ENCODE data around the gene ATPAF2.

ATPAF2 gene

GRCh38 chr17:17976931-17977570, 61.9 kb downstream of the ATPAF2 start:
- TF ChIP-seq TAF1 (IDR thresholded peaks at IDR 0.05; ENCODE audit: borderline replicate concordance, insufficient read depth, low read length) (no peak), SIN3A (IDR thresholded peaks at IDR 0.05; ENCODE audit: borderline replicate concordance, insufficient read depth, low read length) (no peak), FOXP2 (optimal IDR thresholded peaks at IDR 0.05; ENCODE audit: borderline replicate concordance, extremely low read depth, extremely low read length, insufficient read depth) (no peak), REST (IDR thresholded peaks at IDR 0.05; ENCODE audit: insufficient read depth in 1 of 2, low read depth in 2 of 2, low read length in 2 of 2) (no peak), POLR2AphosphoS5 (IDR thresholded peaks at IDR 0.05; ENCODE audit: low read depth, low read length) (no peak)

GRCh38 chr17:17975436-17975835, 63.5 kb downstream of the ATPAF2 start:
- TF ChIP-seq TAF1 (IDR thresholded peaks at IDR 0.05; ENCODE audit: borderline replicate concordance, insufficient read depth, low read length) (no peak), FOXP2 (optimal IDR thresholded peaks at IDR 0.05; ENCODE audit: borderline replicate concordance, extremely low read depth, extremely low read length, insufficient read depth) (no peak), POLR2AphosphoS5 (IDR thresholded peaks at IDR 0.05; ENCODE audit: low read depth, low read length) (no peak), SIN3A (IDR thresholded peaks at IDR 0.05; ENCODE audit: borderline replicate concordance, insufficient read depth, low read length) (no peak)

GRCh38 chr17:17972952-17973254, 66.1 kb downstream of the ATPAF2 start:
- no peak for TF ChIP-seq POLR2AphosphoS5 (IDR thresholded peaks at IDR 0.05; ENCODE audit: low read depth, low read length)
- no peak for TF ChIP-seq TAF1 (IDR thresholded peaks at IDR 0.05; ENCODE audit: borderline replicate concordance, insufficient read depth, low read length)
- TF ChIP-seq REST (IDR thresholded peaks at IDR 0.05; ENCODE audit: insufficient read depth in 1 of 2, low read depth in 2 of 2, low read length in 2 of 2), result no peak
- no peak for TF ChIP-seq SIN3A (IDR thresholded peaks at IDR 0.05; ENCODE audit: borderline replicate concordance, insufficient read depth, low read length)
- TF ChIP-seq FOXP2 (optimal IDR thresholded peaks at IDR 0.05; ENCODE audit: borderline replicate concordance, extremely low read depth, extremely low read length, insufficient read depth), result no peak

GRCh38 chr17:17972126-17972951, 66.6 kb downstream of the ATPAF2 start, which contains the start of the genes DRC3 and TOM1L2:
DRC3 (plus strand) TSS chr17:17972862; CDS start chr17:17977599, 4,737 bp downstream.
TOM1L2 (minus strand) TSS chr17:17972400; CDS start chr17:17972313, 87 bp downstream.
- TF ChIP-seq SIN3A (IDR thresholded peaks at IDR 0.05; ENCODE audit: borderline replicate concordance, insufficient read depth, low read length), result peak; percentile 99
- TF ChIP-seq POLR2AphosphoS5 (IDR thresholded peaks at IDR 0.05; ENCODE audit: low read depth, low read length), result peak; percentile 59
- no peak for TF ChIP-seq FOXP2 (optimal IDR thresholded peaks at IDR 0.05; ENCODE audit: borderline replicate concordance, extremely low read depth, extremely low read length, insufficient read depth)
- TF ChIP-seq TAF1 (IDR thresholded peaks at IDR 0.05; ENCODE audit: borderline replicate concordance, insufficient read depth, low read length), result no peak
- TF ChIP-seq REST (IDR thresholded peaks at IDR 0.05; ENCODE audit: insufficient read depth in 1 of 2, low read depth in 2 of 2, low read length in 2 of 2), result no peak

- TF ChIP-seq REST (IDR thresholded peaks at IDR 0.05; ENCODE audit: insufficient read depth in 1 of 2, low read depth in 2 of 2, low read length in 2 of 2), result no peak
- no peak for TF ChIP-seq SIN3A (IDR thresholded peaks at IDR 0.05; ENCODE audit: borderline replicate concordance, insufficient read depth, low read length)
- TF ChIP-seq FOXP2 (optimal IDR thresholded peaks at IDR 0.05; ENCODE audit: borderline replicate concordance, extremely low read depth, extremely low read length, insufficient read depth), result no peak
- TF ChIP-seq POLR2AphosphoS5 (IDR thresholded peaks at IDR 0.05; ENCODE audit: low read depth, low read length), result no peak
- TF ChIP-seq TAF1 (IDR thresholded peaks at IDR 0.05; ENCODE audit: borderline replicate concordance, insufficient read depth, low read length), result no peak
Measured at GRCh38 chr17:17971431-17972125, 67.4 kb downstream of the ATPAF2 start.
